Spleen (tissue), 7 donors: ENCODE measurements around the gene PTPN13.

ENCODE experiments used
- CTCF ChIP-seq, 11 experiments: fragments of 200-600 bp in 7 of 11; fragments of 450-650 bp in 4 of 11; sonication (generic) in 4 of 11; IDR thresholded peaks in 8 of 11; conservative IDR thresholded peaks in 3 of 11; 1 replicate in 7 of 11; 2 replicates in 4 of 11; pipeline versions ENCODE4 v1.4.0 to v1.8.0; 2016 to 2021; ENCODE audit warnings: antibody characterized with exemption in 11 of 11, inconsistent platforms in 4 of 11, mild to moderate bottlenecking in 1 of 11
- POLR2A ChIP-seq, 3 donors: fragments of 450-650 bp; IDR thresholded peaks; one replicate each; pipeline ENCODE4 v1.5.1; 2017; ENCODE audit warnings: antibody characterized with exemption in 3 of 3, mild to moderate bottlenecking in 1 of 3
- POLR2AphosphoS5 ChIP-seq, 3 donors: sonication (generic); formaldehyde crosslinking; IDR thresholded peaks; one replicate each; pipeline ENCODE4 v1.5.1; 2017; ENCODE audit warnings: antibody characterized with exemption in 3 of 3
- donor health status: DM: no; HTN: no; CAD: no; lungs with moderate emphysema.
- donor health status: DM: no; HTN: no; CAD: no.
- donor health status: DM: no; HTN: no; CAD: no.

- TF ChIP-seq CTCF (IDR thresholded peaks at IDR 0.05 in 8 of 11, conservative IDR thresholded peaks at IDR 0.05 in 3 of 11): no peak
- no peak for TF ChIP-seq POLR2AphosphoS5 (IDR thresholded peaks at IDR 0.05)
- no peak for TF ChIP-seq POLR2A (IDR thresholded peaks at IDR 0.05)
These were observed 197.0 kb downstream of the PTPN13 start for GRCh38 chr4:86791126-86791525.
